Measurements from ENCODE around the gene FSTL1.

Gene FSTL1

DNA sequence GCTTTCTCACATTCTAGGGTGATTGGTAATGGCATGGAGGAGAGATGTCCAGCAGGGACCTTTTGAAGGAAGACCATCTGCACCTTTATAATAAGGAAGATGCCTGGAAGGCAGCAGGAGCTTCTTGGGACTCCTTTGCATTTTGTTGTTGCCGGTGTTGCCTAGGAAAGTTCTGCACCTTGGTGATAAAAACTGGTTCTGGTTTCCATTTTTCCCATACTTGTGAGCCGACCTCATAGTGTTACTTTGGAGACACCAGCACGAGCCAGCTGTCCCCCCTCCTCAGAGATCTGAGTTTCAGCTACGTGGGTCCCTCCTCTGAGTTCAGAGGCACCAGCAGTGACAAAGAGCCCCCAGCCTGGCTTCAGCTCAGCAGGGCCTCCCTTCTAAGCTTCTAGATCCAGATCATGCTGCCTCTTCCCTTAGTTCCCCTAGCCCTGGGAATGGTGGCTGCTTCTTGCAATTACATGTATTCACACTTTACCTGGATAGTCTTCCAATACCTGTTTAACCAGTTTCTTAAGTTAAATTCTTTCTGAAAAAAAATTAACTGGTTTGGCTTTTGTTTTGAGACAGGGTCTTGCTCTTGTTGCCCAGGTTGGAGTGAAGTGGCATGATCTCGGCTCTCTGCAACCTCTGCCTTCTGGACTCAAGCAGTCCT is 18.0 kb upstream of the FSTL1 start:
- TF ChIP-seq CTCF (IDR thresholded peaks at IDR 0.05; ENCODE audit: low read depth, low read length) (no peak), POLR2A (IDR thresholded peaks at IDR 0.05; ENCODE audit: extremely low read depth, insufficient read length) (no peak), MYC (IDR thresholded peaks at IDR 0.05; ENCODE audit: low read depth, low read length) (no peak)
- TF ChIP-seq, protein P1, sequence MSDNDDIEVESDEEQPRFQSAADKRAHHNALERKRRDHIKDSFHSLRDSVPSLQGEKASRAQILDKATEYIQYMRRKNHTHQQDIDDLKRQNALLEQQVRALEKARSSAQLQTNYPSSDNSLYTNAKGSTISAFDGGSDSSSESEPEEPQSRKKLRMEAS (IDR thresholded peaks at IDR 0.05; ENCODE audit: low read depth, low read length): no peak
- DNase-seq (ENCODE audit: low read depth): no peak
- H3K4me3 ChIP-seq (ENCODE audit: low read depth, low read length): no peak overlapping the region

GRCh38 chr3:120462409-120462959 is 11.7 kb upstream of the FSTL1 start:
- DNase-seq (ENCODE audit: low read depth): no peak
- TF ChIP-seq MYC (IDR thresholded peaks at IDR 0.05; ENCODE audit: low read depth, low read length): no peak
- TF ChIP-seq POLR2A (IDR thresholded peaks at IDR 0.05; ENCODE audit: extremely low read depth, insufficient read length): no peak
- TF ChIP-seq CTCF (IDR thresholded peaks at IDR 0.05; ENCODE audit: low read depth, low read length): no peak
- TF ChIP-seq, protein P1 (IDR thresholded peaks at IDR 0.05; ENCODE audit: low read depth, low read length): no peak
- H3K4me3 ChIP-seq (ENCODE audit: low read depth, low read length): no peak overlapping the region

- DNase-seq (ENCODE audit: low read depth): no peak
- H3K4me3 ChIP-seq (ENCODE audit: low read depth, low read length): no peak overlapping the region
- no peak for TF ChIP-seq MYC (IDR thresholded peaks at IDR 0.05; ENCODE audit: low read depth, low read length)
- no peak for TF ChIP-seq CTCF (IDR thresholded peaks at IDR 0.05; ENCODE audit: low read depth, low read length)
- TF ChIP-seq, protein P1 (IDR thresholded peaks at IDR 0.05; ENCODE audit: low read depth, low read length): no peak
- TF ChIP-seq POLR2A (IDR thresholded peaks at IDR 0.05; ENCODE audit: extremely low read depth, insufficient read length): no peak
Measured at GRCh38 chr3:120461416-120461815, 10.6 kb upstream of the FSTL1 start.

DNA sequence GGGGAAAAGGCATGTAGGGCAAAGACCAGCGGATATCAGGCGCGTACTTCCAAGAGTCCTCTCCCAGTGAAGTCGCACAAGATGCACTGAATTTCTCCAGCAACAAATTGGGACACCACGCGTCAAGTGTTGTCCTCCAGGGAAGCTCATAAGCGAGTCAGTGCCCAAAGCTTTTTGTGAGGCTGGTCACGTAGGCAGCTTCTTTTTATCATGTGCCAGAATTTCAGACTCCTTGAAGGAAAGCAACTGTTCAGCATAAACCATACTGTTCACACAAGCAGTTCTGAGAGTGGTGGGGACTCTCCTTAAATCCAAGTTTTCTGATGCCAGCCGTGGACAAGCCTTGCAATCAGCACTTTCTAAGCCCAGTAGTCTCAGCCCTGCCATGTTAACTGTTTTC is 10.1 kb upstream of the FSTL1 start:
- no peak for DNase-seq (ENCODE audit: low read depth)
- no peak overlapping the region for H3K4me3 ChIP-seq (ENCODE audit: low read depth, low read length)
- TF ChIP-seq CTCF (IDR thresholded peaks at IDR 0.05; ENCODE audit: low read depth, low read length): no peak

- DNase-seq (ENCODE audit: low read depth): no peak
- no peak overlapping the region for H3K4me3 ChIP-seq (ENCODE audit: low read depth, low read length)
- TF ChIP-seq POLR2A (IDR thresholded peaks at IDR 0.05; ENCODE audit: extremely low read depth, insufficient read length) (no peak), CTCF (IDR thresholded peaks at IDR 0.05; ENCODE audit: low read depth, low read length) (no peak), MYC (IDR thresholded peaks at IDR 0.05; ENCODE audit: low read depth, low read length) (no peak)
- TF ChIP-seq, protein P1 (IDR thresholded peaks at IDR 0.05; ENCODE audit: low read depth, low read length): no peak
Measured at GRCh38 chr3:120460181-120460790, 9.5 kb upstream of the FSTL1 start.
